ENCODE measurements around the gene CUX1. TPM values are rescaled to one million over a fixed set of nuclear protein-coding genes. Genes with fewer than 3 reads are reported as not detected.

CUX1 gene
- total RNA-seq, 2 experiments from 2014 or later: 35.6 to 38.0 TPM

DNA sequence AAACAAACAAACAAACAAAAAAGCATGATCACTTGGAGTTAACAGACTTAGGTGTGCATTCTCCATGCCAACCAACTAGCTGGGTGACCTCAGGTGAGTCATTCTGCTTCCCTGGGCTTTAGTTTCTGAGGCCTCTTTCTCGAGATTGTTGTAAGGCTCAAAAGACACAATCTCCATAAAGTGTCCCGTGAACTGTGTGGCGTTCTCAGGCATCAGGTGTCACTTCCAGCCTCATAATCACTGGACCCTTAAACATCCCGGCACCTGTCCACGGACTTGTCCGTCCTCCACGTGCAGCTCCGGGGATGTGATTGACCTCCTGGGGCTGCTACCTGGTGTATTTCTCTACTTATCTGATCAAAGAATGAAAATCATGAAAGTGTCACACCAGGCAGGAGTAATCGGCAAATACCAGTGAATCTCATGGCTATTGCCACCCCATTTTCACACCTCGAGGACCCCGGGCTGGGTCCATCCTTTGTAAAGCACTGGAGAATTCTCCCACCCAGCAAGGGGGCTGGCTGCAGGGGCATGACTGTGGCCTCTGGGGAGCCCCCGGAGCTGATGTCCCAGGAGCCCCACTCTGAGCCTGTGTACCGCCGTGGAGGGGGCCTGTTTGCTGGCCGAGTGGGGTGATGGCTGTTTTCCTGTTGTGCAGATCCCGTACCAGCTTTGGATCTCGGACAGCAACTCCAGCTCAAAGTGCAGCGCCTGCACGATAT lies 279.4 kb downstream of the CUX1 start:
- intact Hi-C loops (cut with DNase I, micrococcal nuclease): no loop called here

DNA sequence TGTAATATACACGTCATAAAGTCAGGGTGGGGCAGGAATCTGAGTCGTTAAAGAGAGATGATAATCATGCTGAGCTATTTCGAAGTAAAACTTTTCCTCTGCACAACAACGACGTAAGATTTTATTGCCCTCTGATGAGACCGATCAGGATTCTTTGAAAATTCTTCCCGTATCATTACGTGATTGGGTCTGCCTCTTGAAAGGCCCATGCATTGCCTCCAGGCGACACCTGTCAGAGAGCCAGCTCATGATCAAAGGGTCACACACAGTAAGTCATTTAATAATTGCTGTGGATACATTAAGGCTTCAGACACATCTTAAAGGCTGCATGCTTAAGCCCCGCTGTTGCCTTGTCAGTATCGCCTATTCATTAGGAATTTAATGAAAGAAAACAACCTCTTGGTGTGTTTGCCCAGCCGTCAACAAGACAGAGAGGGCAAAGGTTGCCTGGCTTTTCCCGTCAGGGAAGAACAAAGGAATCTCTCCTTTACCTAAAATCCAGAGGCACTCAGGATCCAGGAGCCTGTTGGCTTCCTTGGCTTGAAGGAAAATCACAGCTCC lies 280.3 kb downstream of the CUX1 start:
- no peaks in the 10 kb centered on the region for H3K9me3 Mint-ChIP-seq
- no peak for ATAC-seq (ENCODE audit: poor library complexity)
- H3K36me3 Mint-ChIP-seq (ENCODE audit: low read depth): peaks cover 23% of the 10 kb centered on the region
- no peak overlapping the region for H3K4me3 Mint-ChIP-seq
- Histone ChIP-seq H3K9me3 (ENCODE audit: control insufficient read depth in 1 of 2, insufficient read depth in 1 of 2, low read length in 2 of 2) (no peaks in the 10 kb centered on the region), H3K27ac (ENCODE audit: low read depth in 1 of 2, low read length in 2 of 2) (no peak overlapping the region), H3K27me3 (ENCODE audit: control insufficient read depth in 1 of 2, insufficient read depth in 2 of 2, low read length in 2 of 2) (no peaks in the 10 kb centered on the region), H3K4me1 (ENCODE audit: insufficient read depth, low read length) (no peaks in the 10 kb centered on the region), H3K36me3 (ENCODE audit: insufficient read depth, low read length) (peaks cover 16% of the 10 kb centered on the region), H3K4me3 (ENCODE audit: low read length) (no peak overlapping the region)
- DNase-seq: no peak
- intact Hi-C loops (cut with DNase I, micrococcal nuclease): no loop called here
- H3K27ac Mint-ChIP-seq: no peak overlapping the region
- CTCF ChIA-PET: no interaction called here
- H3K27me3 Mint-ChIP-seq: no peaks in the 10 kb centered on the region
- POLR2A ChIA-PET: no interaction called here
- TF ChIP-seq, protein P1, sequence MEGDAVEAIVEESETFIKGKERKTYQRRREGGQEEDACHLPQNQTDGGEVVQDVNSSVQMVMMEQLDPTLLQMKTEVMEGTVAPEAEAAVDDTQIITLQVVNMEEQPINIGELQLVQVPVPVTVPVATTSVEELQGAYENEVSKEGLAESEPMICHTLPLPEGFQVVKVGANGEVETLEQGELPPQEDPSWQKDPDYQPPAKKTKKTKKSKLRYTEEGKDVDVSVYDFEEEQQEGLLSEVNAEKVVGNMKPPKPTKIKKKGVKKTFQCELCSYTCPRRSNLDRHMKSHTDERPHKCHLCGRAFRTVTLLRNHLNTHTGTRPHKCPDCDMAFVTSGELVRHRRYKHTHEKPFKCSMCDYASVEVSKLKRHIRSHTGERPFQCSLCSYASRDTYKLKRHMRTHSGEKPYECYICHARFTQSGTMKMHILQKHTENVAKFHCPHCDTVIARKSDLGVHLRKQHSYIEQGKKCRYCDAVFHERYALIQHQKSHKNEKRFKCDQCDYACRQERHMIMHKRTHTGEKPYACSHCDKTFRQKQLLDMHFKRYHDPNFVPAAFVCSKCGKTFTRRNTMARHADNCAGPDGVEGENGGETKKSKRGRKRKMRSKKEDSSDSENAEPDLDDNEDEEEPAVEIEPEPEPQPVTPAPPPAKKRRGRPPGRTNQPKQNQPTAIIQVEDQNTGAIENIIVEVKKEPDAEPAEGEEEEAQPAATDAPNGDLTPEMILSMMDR (IDR thresholded peaks at IDR 0.05): no peak
- no peaks in the 10 kb centered on the region for H3K4me1 Mint-ChIP-seq (ENCODE audit: low read depth)

More for the DNA sequence above, 279.4 kb downstream of the CUX1 start:
- Mint-ChIP-seq H3K27me3 (no peaks in the 10 kb centered on the region), H3K27ac (no peak overlapping the region), H3K4me1 (ENCODE audit: low read depth) (no peaks in the 10 kb centered on the region), H3K9me3 (no peaks in the 10 kb centered on the region), H3K36me3 (ENCODE audit: low read depth) (peaks cover 24% of the 10 kb centered on the region), H3K4me3 (no peak overlapping the region)
- Histone ChIP-seq H3K27ac (ENCODE audit: low read depth in 1 of 2, low read length in 2 of 2) (no peak overlapping the region), H3K27me3 (ENCODE audit: control insufficient read depth in 1 of 2, insufficient read depth in 2 of 2, low read length in 2 of 2) (no peaks in the 10 kb centered on the region), H3K4me3 (ENCODE audit: low read length) (no peak overlapping the region), H3K4me1 (ENCODE audit: insufficient read depth, low read length) (no peaks in the 10 kb centered on the region), H3K9me3 (ENCODE audit: control insufficient read depth in 1 of 2, insufficient read depth in 1 of 2, low read length in 2 of 2) (no peaks in the 10 kb centered on the region), H3K36me3 (ENCODE audit: insufficient read depth, low read length) (peaks cover 16% of the 10 kb centered on the region)
- ATAC-seq (ENCODE audit: poor library complexity) (no peak), DNase-seq (no peak)
- CTCF ChIA-PET: no interaction called here
- TF ChIP-seq, protein P1 (IDR thresholded peaks at IDR 0.05): no peak
- POLR2A ChIA-PET: no interaction called here

DNA sequence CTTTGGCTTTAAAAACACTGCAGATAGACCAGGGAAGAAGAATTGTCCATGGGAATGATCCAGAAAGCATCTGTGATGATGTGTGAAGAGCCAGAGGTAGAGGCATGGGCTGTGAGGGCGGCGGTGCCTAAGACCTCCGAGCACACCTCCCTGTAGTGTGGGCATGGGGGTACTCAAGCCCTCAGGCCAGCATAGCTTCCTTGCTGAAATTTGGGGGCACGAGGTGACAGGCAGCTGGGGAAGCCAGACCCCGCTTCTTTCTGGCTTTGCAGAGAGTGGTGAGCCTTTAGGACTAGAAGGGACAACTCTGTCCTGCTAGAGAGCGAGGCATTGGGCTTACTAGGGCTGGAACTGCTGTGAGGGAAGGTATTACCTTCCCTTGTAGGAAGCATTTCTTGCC lies 281.6 kb downstream of the CUX1 start:
- H3K9me3 Mint-ChIP-seq: no peaks in the 10 kb centered on the region
- Histone ChIP-seq H3K4me1 (ENCODE audit: insufficient read depth, low read length) (no peaks in the 10 kb centered on the region), H3K9me3 (ENCODE audit: control insufficient read depth in 1 of 2, insufficient read depth in 1 of 2, low read length in 2 of 2) (no peaks in the 10 kb centered on the region), H3K27ac (ENCODE audit: low read depth in 1 of 2, low read length in 2 of 2) (no peak overlapping the region), H3K36me3 (ENCODE audit: insufficient read depth, low read length) (peaks cover 16% of the 10 kb centered on the region), H3K27me3 (ENCODE audit: control insufficient read depth in 1 of 2, insufficient read depth in 2 of 2, low read length in 2 of 2) (no peaks in the 10 kb centered on the region), H3K4me3 (ENCODE audit: low read length) (no peak overlapping the region)
- no peak overlapping the region for H3K4me3 Mint-ChIP-seq
- TF ChIP-seq, protein P1 (IDR thresholded peaks at IDR 0.05): no peak
- DNase-seq (no peak), ATAC-seq (ENCODE audit: poor library complexity) (no peak)
- H3K4me1 Mint-ChIP-seq (ENCODE audit: low read depth): no peaks in the 10 kb centered on the region
- H3K36me3 Mint-ChIP-seq (ENCODE audit: low read depth): peaks cover 30% of the 10 kb centered on the region
- ChIA-PET POLR2A (no interaction called here), CTCF (no interaction called here)
- intact Hi-C loops (cut with DNase I, micrococcal nuclease): no loop called here
- no peak overlapping the region for H3K27ac Mint-ChIP-seq
- H3K27me3 Mint-ChIP-seq: no peaks in the 10 kb centered on the region
